A549 (cell line): ENCODE measurements around the gene FXYD4.

Experiments used
- CTCF ChIP-seq: fragments of >200 bp; sonication (Bioruptor Twin); formaldehyde crosslinking; IDR thresholded peaks from 3 replicates; pipeline ENCODE4 v1.5.1; 2016
- HOXA7 ChIP-seq: fragments of 250-450 bp; sonication (Bioruptor Pico); IDR thresholded peaks from 2 replicates; pipeline ENCODE4 v1.5.0; 2020; ENCODE audit warnings: mild to moderate bottlenecking, moderate library complexity
- NR3C1 ChIP-seq: fragments of >200 bp; sonication (Bioruptor Twin); formaldehyde crosslinking; IDR thresholded peaks from 3 replicates; pipeline ENCODE4 v1.6.1; 2017
- POLR2A ChIP-seq: IDR thresholded peaks from 2 replicates; pipeline ENCODE4 v1.6.1; 2012; ENCODE audit warnings: mild to moderate bottlenecking, low read length
- REST ChIP-seq: fragments of 200-600 bp; sonication (generic); IDR thresholded peaks from 2 replicates; pipeline ENCODE4 v1.6.1; 2016; ENCODE audit warnings: antibody characterized with exemption, mild to moderate bottlenecking, moderate library complexity

- TF ChIP-seq NR3C1 (no peak), CTCF (no peak), POLR2A (no peak), HOXA7 (CRISPR knock-in tag) (no peak), REST (no peak)
These were observed 30.2 kb downstream of the FXYD4 start for GRCh38 chr10:43401627-43402026.
